HepG2 (cell line): ENCODE results near the gene CTDSP2. TPM values are rescaled to one million over a fixed set of nuclear protein-coding genes. Genes with fewer than 3 reads are reported as not detected.

ENCODE experiments used
- ARNTL ChIP-seq: sonication (generic); formaldehyde crosslinking; IDR thresholded peaks from 2 replicates; pipeline ENCODE4 v1.4.0; 2020; ENCODE audit warnings: mild to moderate bottlenecking, missing genetic modification reagents
- EHMT2 ChIP-seq: fragments of 200-600 bp; sonication (generic); IDR thresholded peaks from 2 replicates; pipeline ENCODE4 v1.7.0; 2017; ENCODE audit warnings: antibody characterized with exemption, low read depth, low read length, borderline replicate concordance
- MZF1 ChIP-seq: sonication (generic); formaldehyde crosslinking; IDR thresholded peaks from 2 replicates; pipeline ENCODE4 v1.8.1; 2023; ENCODE audit warnings: mild to moderate bottlenecking, missing genetic modification reagents, borderline replicate concordance
- NR2C2 ChIP-seq: sonication (generic); formaldehyde crosslinking; IDR thresholded peaks from 2 replicates; pipeline ENCODE4 v1.4.0; 2020; ENCODE audit warnings: missing genetic modification reagents, mild to moderate bottlenecking, moderate library complexity, borderline replicate concordance
- POLR2AphosphoS2 ChIP-seq: IDR thresholded peaks from 2 replicates; pipeline ENCODE4 v1.6.1; 2011; ENCODE audit warnings: low read depth, low read length, improper control_type of control experiment
- RFXAP ChIP-seq: sonication (generic); formaldehyde crosslinking; IDR thresholded peaks from 2 replicates; pipeline ENCODE4 v1.4.0; 2020; ENCODE audit warnings: missing genetic modification reagents, borderline replicate concordance
- SALL1 ChIP-seq: sonication (generic); formaldehyde crosslinking; IDR thresholded peaks from 2 replicates; pipeline ENCODE4 v1.8.0; 2022; ENCODE audit warnings: mild to moderate bottlenecking, missing genetic modification reagents
- THAP11 ChIP-seq: IDR thresholded peaks from 2 replicates; pipeline ENCODE4 v1.6.1; 2016; ENCODE audit warnings: missing biosample characterization, missing genetic modification reagents
- ZKSCAN5 ChIP-seq: sonication (generic); formaldehyde crosslinking; IDR thresholded peaks from 2 replicates; pipeline ENCODE4 v1.5.1; 2020; ENCODE audit warnings: mild to moderate bottlenecking, missing genetic modification reagents
- ZNF354B ChIP-seq: sonication (generic); formaldehyde crosslinking; IDR thresholded peaks from 2 replicates; pipeline ENCODE4 v1.8.0; 2022; ENCODE audit warnings: mild to moderate bottlenecking, missing genetic modification reagents
- ZNF460 ChIP-seq: sonication (generic); formaldehyde crosslinking; IDR thresholded peaks from 2 replicates; pipeline ENCODE4 v1.5.1; 2020; ENCODE audit warnings: missing genetic modification reagents, mild to moderate bottlenecking, borderline replicate concordance
- polyA plus RNA-seq, 8 experiments: library from polyadenylated mRNA; depleted of rRNA in 3 of 8; stranded (reverse) in 7 of 8; unstranded in 1 of 8; fragments of >200 nt; fragmentation: Illumina TruSeq in 4 of 8; extraction: Trizol in 4 of 8; gene quantifications; 2 replicates each; pipeline versions ENCODE4 v1.2.1 to v1.2.3, GENCODE V29; 2011 to 2016; ENCODE audit warnings: low read depth in 4 of 8, missing spikeins in 1 of 8, mixed read lengths in 1 of 8; ENCODE audit not compliant: insufficient read depth in 1 of 8
- total RNA-seq, 5 experiments: library from RNA; depleted of rRNA; stranded (reverse); fragments of >200 nt; fragmentation: Illumina TruSeq; extraction: Trizol; gene quantifications; 2 replicates each; pipeline ENCODE4 v1.2.3, GENCODE V29; 2016; ENCODE audit warnings: low read depth in 1 of 5
- TF ChIP-seq, protein P1 (sequence below): sonication (generic); formaldehyde crosslinking; IDR thresholded peaks from 2 replicates; pipeline ENCODE4 v1.4.0; 2020; ENCODE audit warnings: low read depth, missing genetic modification reagents
- TF ChIP-seq, protein P2 (sequence below): sonication (generic); formaldehyde crosslinking; IDR thresholded peaks from 2 replicates; pipeline ENCODE4 v1.9.0; 2021; ENCODE audit warnings: missing genetic modification reagents, borderline replicate concordance
- TF ChIP-seq, protein P3 (sequence below): sonication (generic); formaldehyde crosslinking; IDR thresholded peaks from 2 replicates; pipeline ENCODE4 v1.5.0; 2020; ENCODE audit warnings: missing genetic modification reagents
- TF ChIP-seq, protein P4 (sequence below): sonication (generic); formaldehyde crosslinking; IDR thresholded peaks from 2 replicates; pipeline ENCODE4 v1.4.0; 2020; ENCODE audit warnings: missing genetic modification reagents, borderline replicate concordance
- TF ChIP-seq, protein P5 (sequence below): sonication (generic); formaldehyde crosslinking; IDR thresholded peaks from 2 replicates; pipeline ENCODE4 v1.8.0; 2022; ENCODE audit warnings: missing genetic modification reagents, mild to moderate bottlenecking, borderline replicate concordance

Gene CTDSP2
- total and polyA plus RNA-seq, 2 of the 13 experiments (the other 11 are each of a cell fraction or from before 2014, with no cell fraction given), result 38.1 to 82.5 TPM

DNA sequence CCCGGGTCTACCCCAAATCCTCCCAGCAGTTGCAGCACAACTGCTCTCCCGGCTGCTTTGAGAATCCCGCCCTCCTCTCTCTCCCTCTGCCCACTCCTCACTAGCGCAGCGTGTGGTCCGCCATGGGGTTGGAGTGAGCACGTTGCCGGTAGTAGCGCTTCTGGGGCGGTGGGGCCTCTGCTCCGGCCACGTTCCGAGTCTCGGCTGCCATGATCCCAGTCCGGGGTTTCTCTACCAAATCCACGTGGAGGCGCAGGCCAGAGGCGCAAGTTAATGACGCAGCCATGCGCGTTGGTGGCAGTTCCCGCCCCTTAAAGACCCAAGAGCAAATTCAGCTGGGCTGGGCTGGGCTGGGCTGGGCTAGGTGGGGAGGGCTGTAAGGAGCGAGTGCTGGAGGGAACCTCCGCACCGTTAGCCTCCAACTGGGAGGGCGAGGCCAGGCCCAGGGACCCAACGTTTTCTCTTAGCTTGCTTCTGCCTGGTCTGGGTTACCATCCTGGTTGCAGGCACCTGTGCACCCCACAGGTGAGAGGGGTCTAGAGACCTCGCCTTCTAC is 74.6 kb downstream of the CTDSP2 start, which contains the start of gene METTL1 (continued):
- TF ChIP-seq, protein P1, sequence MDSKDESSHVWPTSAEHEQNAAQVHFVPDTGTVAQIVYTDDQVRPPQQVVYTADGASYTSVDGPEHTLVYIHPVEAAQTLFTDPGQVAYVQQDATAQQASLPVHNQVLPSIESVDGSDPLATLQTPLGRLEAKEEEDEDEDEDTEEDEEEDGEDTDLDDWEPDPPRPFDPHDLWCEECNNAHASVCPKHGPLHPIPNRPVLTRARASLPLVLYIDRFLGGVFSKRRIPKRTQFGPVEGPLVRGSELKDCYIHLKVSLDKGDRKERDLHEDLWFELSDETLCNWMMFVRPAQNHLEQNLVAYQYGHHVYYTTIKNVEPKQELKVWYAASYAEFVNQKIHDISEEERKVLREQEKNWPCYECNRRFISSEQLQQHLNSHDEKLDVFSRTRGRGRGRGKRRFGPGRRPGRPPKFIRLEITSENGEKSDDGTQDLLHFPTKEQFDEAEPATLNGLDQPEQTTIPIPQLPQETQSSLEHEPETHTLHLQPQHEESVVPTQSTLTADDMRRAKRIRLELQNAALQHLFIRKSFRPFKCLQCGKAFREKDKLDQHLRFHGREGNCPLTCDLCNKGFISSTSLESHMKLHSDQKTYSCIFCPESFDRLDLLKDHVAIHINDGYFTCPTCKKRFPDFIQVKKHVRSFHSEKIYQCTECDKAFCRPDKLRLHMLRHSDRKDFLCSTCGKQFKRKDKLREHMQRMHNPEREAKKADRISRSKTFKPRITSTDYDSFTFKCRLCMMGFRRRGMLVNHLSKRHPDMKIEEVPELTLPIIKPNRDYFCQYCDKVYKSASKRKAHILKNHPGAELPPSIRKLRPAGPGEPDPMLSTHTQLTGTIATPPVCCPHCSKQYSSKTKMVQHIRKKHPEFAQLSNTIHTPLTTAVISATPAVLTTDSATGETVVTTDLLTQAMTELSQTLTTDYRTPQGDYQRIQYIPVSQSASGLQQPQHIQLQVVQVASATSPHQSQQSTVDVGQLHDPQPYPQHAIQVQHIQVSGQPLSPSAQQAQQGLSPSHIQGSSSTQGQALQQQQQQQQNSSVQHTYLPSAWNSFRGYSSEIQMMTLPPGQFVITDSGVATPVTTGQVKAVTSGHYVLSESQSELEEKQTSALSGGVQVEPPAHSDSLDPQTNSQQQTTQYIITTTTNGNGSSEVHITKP (CRISPR knock-in tag), result 0 out of 2 replicates have a peak, but pooled peaks have one; percentile 62
- TF ChIP-seq RFXAP (CRISPR knock-in tag), result peak; percentile 74; the same call in 1 of the 2 replicates
- peak; percentile 80 for TF ChIP-seq NR2C2
- peak; percentile 96 for TF ChIP-seq ARNTL (CRISPR knock-in tag)
- no peak for TF ChIP-seq MZF1 (CRISPR knock-in tag)
- TF ChIP-seq, protein P2, sequence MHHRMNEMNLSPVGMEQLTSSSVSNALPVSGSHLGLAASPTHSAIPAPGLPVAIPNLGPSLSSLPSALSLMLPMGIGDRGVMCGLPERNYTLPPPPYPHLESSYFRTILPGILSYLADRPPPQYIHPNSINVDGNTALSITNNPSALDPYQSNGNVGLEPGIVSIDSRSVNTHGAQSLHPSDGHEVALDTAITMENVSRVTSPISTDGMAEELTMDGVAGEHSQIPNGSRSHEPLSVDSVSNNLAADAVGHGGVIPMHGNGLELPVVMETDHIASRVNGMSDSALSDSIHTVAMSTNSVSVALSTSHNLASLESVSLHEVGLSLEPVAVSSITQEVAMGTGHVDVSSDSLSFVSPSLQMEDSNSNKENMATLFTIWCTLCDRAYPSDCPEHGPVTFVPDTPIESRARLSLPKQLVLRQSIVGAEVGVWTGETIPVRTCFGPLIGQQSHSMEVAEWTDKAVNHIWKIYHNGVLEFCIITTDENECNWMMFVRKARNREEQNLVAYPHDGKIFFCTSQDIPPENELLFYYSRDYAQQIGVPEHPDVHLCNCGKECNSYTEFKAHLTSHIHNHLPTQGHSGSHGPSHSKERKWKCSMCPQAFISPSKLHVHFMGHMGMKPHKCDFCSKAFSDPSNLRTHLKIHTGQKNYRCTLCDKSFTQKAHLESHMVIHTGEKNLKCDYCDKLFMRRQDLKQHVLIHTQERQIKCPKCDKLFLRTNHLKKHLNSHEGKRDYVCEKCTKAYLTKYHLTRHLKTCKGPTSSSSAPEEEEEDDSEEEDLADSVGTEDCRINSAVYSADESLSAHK (CRISPR knock-in tag), result peak; percentile 44; the same call in 1 of the 2 replicates
- TF ChIP-seq, protein P3, sequence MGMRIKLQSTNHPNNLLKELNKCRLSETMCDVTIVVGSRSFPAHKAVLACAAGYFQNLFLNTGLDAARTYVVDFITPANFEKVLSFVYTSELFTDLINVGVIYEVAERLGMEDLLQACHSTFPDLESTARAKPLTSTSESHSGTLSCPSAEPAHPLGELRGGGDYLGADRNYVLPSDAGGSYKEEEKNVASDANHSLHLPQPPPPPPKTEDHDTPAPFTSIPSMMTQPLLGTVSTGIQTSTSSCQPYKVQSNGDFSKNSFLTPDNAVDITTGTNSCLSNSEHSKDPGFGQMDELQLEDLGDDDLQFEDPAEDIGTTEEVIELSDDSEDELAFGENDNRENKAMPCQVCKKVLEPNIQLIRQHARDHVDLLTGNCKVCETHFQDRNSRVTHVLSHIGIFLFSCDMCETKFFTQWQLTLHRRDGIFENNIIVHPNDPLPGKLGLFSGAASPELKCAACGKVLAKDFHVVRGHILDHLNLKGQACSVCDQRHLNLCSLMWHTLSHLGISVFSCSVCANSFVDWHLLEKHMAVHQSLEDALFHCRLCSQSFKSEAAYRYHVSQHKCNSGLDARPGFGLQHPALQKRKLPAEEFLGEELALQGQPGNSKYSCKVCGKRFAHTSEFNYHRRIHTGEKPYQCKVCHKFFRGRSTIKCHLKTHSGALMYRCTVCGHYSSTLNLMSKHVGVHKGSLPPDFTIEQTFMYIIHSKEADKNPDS (CRISPR knock-in tag), result 0 out of 2 replicates have a peak, but pooled peaks have one; percentile 77
- TF ChIP-seq ZNF354B (CRISPR knock-in tag), result 0 out of 2 replicates have a peak, but pooled peaks have one; percentile 59
- TF ChIP-seq POLR2AphosphoS2, result no peak
- TF ChIP-seq, protein P4, sequence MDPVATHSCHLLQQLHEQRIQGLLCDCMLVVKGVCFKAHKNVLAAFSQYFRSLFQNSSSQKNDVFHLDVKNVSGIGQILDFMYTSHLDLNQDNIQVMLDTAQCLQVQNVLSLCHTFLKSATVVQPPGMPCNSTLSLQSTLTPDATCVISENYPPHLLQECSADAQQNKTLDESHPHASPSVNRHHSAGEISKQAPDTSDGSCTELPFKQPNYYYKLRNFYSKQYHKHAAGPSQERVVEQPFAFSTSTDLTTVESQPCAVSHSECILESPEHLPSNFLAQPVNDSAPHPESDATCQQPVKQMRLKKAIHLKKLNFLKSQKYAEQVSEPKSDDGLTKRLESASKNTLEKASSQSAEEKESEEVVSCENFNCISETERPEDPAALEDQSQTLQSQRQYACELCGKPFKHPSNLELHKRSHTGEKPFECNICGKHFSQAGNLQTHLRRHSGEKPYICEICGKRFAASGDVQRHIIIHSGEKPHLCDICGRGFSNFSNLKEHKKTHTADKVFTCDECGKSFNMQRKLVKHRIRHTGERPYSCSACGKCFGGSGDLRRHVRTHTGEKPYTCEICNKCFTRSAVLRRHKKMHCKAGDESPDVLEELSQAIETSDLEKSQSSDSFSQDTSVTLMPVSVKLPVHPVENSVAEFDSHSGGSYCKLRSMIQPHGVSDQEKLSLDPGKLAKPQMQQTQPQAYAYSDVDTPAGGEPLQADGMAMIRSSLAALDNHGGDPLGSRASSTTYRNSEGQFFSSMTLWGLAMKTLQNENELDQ (CRISPR knock-in tag), result no peak
- peak; percentile 93 for TF ChIP-seq SALL1
- TF ChIP-seq ZKSCAN5, result no peak
- peak; percentile 57; the same call in 1 of the 2 replicates for TF ChIP-seq EHMT2
- TF ChIP-seq, protein P5, sequence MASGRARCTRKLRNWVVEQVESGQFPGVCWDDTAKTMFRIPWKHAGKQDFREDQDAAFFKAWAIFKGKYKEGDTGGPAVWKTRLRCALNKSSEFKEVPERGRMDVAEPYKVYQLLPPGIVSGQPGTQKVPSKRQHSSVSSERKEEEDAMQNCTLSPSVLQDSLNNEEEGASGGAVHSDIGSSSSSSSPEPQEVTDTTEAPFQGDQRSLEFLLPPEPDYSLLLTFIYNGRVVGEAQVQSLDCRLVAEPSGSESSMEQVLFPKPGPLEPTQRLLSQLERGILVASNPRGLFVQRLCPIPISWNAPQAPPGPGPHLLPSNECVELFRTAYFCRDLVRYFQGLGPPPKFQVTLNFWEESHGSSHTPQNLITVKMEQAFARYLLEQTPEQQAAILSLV, result peak; percentile 78; the same call in 1 of the 2 replicates
- TF ChIP-seq ZNF460 (CRISPR knock-in tag), result no peak; the same call in 1 of the 2 replicates
- TF ChIP-seq THAP11 (CRISPR knock-in tag), result peak; percentile 91
